GM19240 (cell line): ENCODE results near the gene USP17L24.
"Not testable (repeated sequence)": the region's sequence is repeated elsewhere in the genome, so short reads cannot be mapped to it uniquely, and the experiment has no call there.

ENCODE experiments used
- DNase-seq: peaks from one replicate; pipeline ENCODE4 v3.0.0; 2011; ENCODE audit warnings: low spot score; ENCODE audit not compliant: insufficient read length

The USP17L24 gene, protein sequence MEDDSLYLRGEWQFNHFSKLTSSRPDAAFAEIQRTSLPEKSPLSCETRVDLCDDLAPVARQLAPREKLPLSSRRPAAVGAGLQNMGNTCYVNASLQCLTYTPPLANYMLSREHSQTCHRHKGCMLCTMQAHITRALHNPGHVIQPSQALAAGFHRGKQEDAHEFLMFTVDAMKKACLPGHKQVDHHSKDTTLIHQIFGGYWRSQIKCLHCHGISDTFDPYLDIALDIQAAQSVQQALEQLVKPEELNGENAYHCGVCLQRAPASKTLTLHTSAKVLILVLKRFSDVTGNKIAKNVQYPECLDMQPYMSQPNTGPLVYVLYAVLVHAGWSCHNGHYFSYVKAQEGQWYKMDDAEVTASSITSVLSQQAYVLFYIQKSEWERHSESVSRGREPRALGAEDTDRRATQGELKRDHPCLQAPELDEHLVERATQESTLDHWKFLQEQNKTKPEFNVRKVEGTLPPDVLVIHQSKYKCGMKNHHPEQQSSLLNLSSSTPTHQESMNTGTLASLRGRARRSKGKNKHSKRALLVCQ

DNA sequence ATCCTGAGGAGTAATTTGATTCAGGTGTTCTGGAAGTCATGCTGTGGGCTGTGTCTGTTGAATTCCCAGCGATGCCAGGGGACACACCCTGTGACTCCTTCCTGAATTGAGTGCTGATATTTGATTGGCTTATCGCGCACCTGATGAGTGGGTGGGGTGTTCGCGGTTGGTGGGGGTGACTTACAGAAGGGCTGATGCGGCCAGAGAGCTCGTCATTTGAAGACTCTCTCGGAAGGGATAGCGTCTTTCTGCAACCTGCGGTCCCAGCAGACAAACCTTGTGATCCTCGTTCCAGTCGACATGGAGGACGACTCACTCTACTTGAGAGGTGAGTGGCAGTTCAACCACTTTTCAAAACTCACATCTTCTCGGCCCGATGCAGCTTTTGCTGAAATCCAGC is at the start of gene USP17L24:
USP17L24 (plus strand) TSS at position 301 of the 400 bp plus-strand sequence; CDS start at position 301, 0 bp downstream.
- not testable (repeated sequence) for DNase-seq

DNA sequence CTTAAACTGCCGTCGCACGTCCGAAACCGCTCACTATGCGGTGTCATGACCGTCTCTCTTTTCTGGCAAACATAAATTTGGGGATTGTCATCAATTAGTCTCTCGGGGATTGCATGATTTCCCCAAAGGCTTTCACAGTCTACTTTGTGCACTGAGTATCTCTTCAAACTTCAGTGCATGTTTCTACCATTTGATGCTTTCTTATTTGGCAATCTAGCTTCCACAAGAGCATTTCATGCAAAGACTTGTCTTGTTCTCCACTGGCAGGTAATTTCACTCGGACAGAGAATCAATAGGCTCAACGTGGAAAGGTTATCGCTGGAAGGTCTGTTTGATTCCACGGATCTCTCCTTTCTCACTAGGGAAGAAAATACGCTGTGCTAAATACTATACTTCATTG is 774 bp upstream of the USP17L24 start:
- not testable (repeated sequence) for DNase-seq

DNA sequence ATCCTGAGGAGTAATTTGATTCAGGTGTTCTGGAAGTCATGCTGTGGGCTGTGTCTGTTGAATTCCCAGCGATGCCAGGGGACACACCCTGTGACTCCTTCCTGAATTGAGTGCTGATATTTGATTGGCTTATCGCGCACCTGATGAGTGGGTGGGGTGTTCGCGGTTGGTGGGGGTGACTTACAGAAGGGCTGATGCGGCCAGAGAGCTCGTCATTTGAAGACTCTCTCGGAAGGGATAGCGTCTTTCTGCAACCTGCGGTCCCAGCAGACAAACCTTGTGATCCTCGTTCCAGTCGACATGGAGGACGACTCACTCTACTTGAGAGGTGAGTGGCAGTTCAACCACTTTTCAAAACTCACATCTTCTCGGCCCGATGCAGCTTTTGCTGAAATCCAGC is 4.6 kb downstream of the USP17L24 start, which contains the start of gene USP17L25:
USP17L25 (plus strand) TSS at position 301 of the 400 bp plus-strand sequence; CDS start at position 301, 0 bp downstream.
- DNase-seq = not testable (repeated sequence)

DNA sequence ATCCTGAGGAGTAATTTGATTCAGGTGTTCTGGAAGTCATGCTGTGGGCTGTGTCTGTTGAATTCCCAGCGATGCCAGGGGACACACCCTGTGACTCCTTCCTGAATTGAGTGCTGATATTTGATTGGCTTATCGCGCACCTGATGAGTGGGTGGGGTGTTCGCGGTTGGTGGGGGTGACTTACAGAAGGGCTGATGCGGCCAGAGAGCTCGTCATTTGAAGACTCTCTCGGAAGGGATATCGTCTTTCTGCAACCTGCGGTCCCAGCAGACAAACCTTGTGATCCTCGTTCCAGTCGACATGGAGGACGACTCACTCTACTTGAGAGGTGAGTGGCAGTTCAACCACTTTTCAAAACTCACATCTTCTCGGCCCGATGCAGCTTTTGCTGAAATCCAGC is 9.4 kb downstream of the USP17L24 start, which contains the start of gene USP17L26:
USP17L26 (plus strand) TSS at position 301 of the 400 bp plus-strand sequence; CDS start at position 301, 0 bp downstream.
- not testable (repeated sequence) for DNase-seq

DNA sequence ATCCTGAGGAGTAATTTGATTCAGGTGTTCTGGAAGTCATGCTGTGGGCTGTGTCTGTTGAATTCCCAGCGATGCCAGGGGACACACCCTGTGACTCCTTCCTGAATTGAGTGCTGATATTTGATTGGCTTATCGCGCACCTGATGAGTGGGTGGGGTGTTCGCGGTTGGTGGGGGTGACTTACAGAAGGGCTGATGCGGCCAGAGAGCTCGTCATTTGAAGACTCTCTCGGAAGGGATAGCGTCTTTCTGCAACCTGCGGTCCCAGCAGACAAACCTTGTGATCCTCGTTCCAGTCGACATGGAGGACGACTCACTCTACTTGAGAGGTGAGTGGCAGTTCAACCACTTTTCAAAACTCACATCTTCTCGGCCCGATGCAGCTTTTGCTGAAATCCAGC is 14.1 kb downstream of the USP17L24 start, which contains the start of gene USP17L5:
USP17L5 (plus strand) TSS at position 301 of the 400 bp plus-strand sequence; CDS start at position 301, 0 bp downstream.
- DNase-seq = not testable (repeated sequence)

DNA sequence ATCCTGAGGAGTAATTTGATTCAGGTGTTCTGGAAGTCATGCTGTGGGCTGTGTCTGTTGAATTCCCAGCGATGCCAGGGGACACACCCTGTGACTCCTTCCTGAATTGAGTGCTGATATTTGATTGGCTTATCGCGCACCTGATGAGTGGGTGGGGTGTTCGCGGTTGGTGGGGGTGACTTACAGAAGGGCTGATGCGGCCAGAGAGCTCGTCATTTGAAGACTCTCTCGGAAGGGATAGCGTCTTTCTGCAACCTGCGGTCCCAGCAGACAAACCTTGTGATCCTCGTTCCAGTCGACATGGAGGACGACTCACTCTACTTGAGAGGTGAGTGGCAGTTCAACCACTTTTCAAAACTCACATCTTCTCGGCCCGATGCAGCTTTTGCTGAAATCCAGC is 18.9 kb downstream of the USP17L24 start, which contains the start of gene USP17L27:
USP17L27 (plus strand) TSS at position 301 of the 400 bp plus-strand sequence; CDS start at position 301, 0 bp downstream.
- not testable (repeated sequence) for DNase-seq

DNA sequence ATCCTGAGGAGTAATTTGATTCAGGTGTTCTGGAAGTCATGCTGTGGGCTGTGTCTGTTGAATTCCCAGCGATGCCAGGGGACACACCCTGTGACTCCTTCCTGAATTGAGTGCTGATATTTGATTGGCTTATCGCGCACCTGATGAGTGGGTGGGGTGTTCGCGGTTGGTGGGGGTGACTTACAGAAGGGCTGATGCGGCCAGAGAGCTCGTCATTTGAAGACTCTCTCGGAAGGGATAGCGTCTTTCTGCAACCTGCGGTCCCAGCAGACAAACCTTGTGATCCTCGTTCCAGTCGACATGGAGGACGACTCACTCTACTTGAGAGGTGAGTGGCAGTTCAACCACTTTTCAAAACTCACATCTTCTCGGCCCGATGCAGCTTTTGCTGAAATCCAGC is 23.6 kb downstream of the USP17L24 start, which contains the start of gene USP17L28:
USP17L28 (plus strand) TSS at position 301 of the 400 bp plus-strand sequence; CDS start at position 301, 0 bp downstream.
- not testable (repeated sequence) for DNase-seq

DNA sequence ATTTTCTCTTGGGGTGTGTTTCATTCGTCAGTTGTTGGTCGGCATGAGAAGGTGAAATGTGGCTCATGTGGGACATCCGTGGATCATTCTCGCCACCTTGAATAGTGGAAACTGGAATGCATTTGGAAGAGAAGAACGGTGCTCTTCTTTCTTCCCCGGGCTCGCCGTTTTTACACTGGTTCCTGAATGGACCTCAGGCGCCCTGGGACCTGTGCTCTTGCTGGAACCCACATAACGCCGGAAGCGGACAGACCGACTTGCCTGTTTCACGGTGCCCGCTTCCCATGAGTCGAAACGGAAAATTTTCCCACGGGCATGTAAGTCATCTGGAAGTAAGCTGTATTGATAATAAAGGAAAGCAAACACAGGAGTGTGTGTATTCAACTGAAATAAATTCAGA is 25.9 kb downstream of the USP17L24 start:
- not testable (repeated sequence) for DNase-seq

DNA sequence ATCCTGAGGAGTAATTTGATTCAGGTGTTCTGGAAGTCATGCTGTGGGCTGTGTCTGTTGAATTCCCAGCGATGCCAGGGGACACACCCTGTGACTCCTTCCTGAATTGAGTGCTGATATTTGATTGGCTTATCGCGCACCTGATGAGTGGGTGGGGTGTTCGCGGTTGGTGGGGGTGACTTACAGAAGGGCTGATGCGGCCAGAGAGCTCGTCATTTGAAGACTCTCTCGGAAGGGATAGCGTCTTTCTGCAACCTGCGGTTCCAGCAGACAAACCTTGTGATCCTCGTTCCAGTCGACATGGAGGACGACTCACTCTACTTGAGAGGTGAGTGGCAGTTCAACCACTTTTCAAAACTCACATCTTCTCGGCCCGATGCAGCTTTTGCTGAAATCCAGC is 28.4 kb downstream of the USP17L24 start, which contains the start of gene USP17L29:
USP17L29 (plus strand) TSS at position 301 of the 400 bp plus-strand sequence; CDS start at position 301, 0 bp downstream.
- not testable (repeated sequence) for DNase-seq

DNA sequence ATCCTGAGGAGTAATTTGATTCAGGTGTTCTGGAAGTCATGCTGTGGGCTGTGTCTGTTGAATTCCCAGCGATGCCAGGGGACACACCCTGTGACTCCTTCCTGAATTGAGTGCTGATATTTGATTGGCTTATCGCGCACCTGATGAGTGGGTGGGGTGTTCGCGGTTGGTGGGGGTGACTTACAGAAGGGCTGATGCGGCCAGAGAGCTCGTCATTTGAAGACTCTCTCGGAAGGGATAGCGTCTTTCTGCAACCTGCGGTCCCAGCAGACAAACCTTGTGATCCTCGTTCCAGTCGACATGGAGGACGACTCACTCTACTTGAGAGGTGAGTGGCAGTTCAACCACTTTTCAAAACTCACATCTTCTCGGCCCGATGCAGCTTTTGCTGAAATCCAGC is 37.9 kb downstream of the USP17L24 start, which contains the start of gene USP17L30:
USP17L30 (plus strand) TSS at position 301 of the 400 bp plus-strand sequence; CDS start at position 301, 0 bp downstream.
- not testable (repeated sequence) for DNase-seq
